Neural cell (in vitro differentiated cells): ENCODE results near the gene KLRD1.

Experiments used
- CTCF ChIP-seq: fragments of 450-650 bp; IDR thresholded peaks from 2 replicates; pipeline ENCODE4 v1.5.1; 2014; ENCODE audit warnings: antibody characterized with exemption, mild to moderate bottlenecking, moderate library complexity; ENCODE audit not compliant: poor library complexity, severe bottlenecking
- EP300 ChIP-seq: fragments of 450-650 bp; conservative IDR thresholded peaks from 2 replicates; pipeline ENCODE4 v1.6.1; 2014; ENCODE audit warnings: antibody characterized with exemption, mild to moderate bottlenecking, moderate library complexity; ENCODE audit not compliant: poor library complexity, severe bottlenecking
- MXI1 ChIP-seq: fragments of 450-650 bp; conservative IDR thresholded peaks from 2 replicates; pipeline ENCODE4 v1.6.1; 2014; ENCODE audit warnings: antibody characterized with exemption, mild to moderate bottlenecking; ENCODE audit not compliant: poor library complexity, severe bottlenecking
- REST ChIP-seq: IDR thresholded peaks from 2 replicates; pipeline ENCODE4 v1.6.1; 2012; ENCODE audit warnings: borderline replicate concordance
- TAF1 ChIP-seq: IDR thresholded peaks from 2 replicates; pipeline ENCODE4 v1.6.1; 2012; ENCODE audit warnings: low read depth

GRCh38 chr12:10363914-10364814, 56.5 kb downstream of the KLRD1 start:
- no peak for TF ChIP-seq EP300
- no peak for TF ChIP-seq CTCF
- TF ChIP-seq MXI1, result no peak
- TF ChIP-seq REST, result no peak
- no peak for TF ChIP-seq TAF1
